K562 (cell line): ENCODE results near the gene MED17. TPM values are rescaled to one million over a fixed set of nuclear protein-coding genes. Genes with fewer than 3 reads are reported as not detected.

ENCODE experiments used
- ATAC-seq: fragments of 200-7000 bp; cut with Tn5 transposase; 3 replicates; pipeline ENCODE4 v1.9.1; 2020; ENCODE audit warnings: moderate library complexity
- BruUV-seq: library from RNA; stranded (reverse); fragments of 400-500 nt; replicated peaks from 2 replicates; lab custom pipeline; 2021; lab: Mats Ljungman, UMichigan
- CTCF ChIA-PET: fragments of 300-600 bp; formaldehyde crosslinking; extraction: SDS; loops from one replicate; lab custom pipeline; 2021; ENCODE audit warnings: low intra/inter-chr PET ratio; lab: Yijun Ruan, JAX
- POLR2A ChIA-PET: fragments of 300-600, 350-650 bp; sonication (Branson Sonifier 250); formaldehyde crosslinking; extraction: SDS; loops from one replicate; lab custom pipeline; 2021; ENCODE audit warnings: antibody characterized with exemption, inconsistent platforms; lab: Yijun Ruan, JAX
- DNase-seq, 4 experiments: peaks; one replicate each; pipeline versions ENCODE4 v3.0.0 to v3.0.0-alpha.2; 2011 to 2018; ENCODE audit warnings: low spot score in 3 of 4, mixed read lengths in 3 of 4; ENCODE audit errors: extremely low read depth in 1 of 4
- FAIRE-seq: peaks from 2 replicates; lab custom pipeline; 2011; peaks lifted over from hg19 to GRCh38; lab: Jason Lieb, UNC
- H2AFZ ChIP-seq: 2 replicates; pipeline ENCODE4 v1.6.0; 2011; ENCODE audit warnings: low read depth, low read length, control low read depth, inconsistent platforms
- H3K27ac ChIP-seq: fragments of 200-600 bp; 3 replicates; pipeline ENCODE4 v1.8.0; 2011; ENCODE audit warnings: low read depth, mild to moderate bottlenecking, control low read depth, inconsistent platforms, low read length, moderate library complexity, mixed read lengths; ENCODE audit errors: extremely low read depth
- H3K27me3 ChIP-seq, 2 experiments: fragments of 300-600 bp in 1 of 2; 2 replicates in 1 of 2; 3 replicates in 1 of 2; pipeline versions ENCODE4 v1.6.0 to v1.8.0; 2011; ENCODE audit warnings: inconsistent platforms in 2 of 2, low read length in 2 of 2, mild to moderate bottlenecking in 1 of 2, mixed read lengths in 1 of 2, moderate library complexity in 1 of 2; ENCODE audit not compliant: control insufficient read depth in 2 of 2, insufficient read depth in 2 of 2
- H3K36me3 ChIP-seq: fragments of 300-600 bp; 3 replicates; pipeline ENCODE4 v1.8.0; 2011; ENCODE audit warnings: mild to moderate bottlenecking, low read length, inconsistent platforms; ENCODE audit not compliant: control insufficient read depth, insufficient read depth
- H3K4me1 ChIP-seq, 2 experiments: fragments of 200-600 bp in 1 of 2; replicated peaks in 1 of 2; 2 replicates in 1 of 2; 3 replicates in 1 of 2; pipeline versions ENCODE4 v1.5.1 to v1.8.0; 2011; ENCODE audit warnings: inconsistent platforms in 2 of 2, low read length in 2 of 2, mild to moderate bottlenecking in 1 of 2, mixed read lengths in 1 of 2, moderate library complexity in 1 of 2; ENCODE audit not compliant: control insufficient read depth in 2 of 2, insufficient read depth in 2 of 2
- H3K4me2 ChIP-seq: 2 replicates; pipeline ENCODE4 v1.6.1; 2011; ENCODE audit warnings: low read length, control low read depth, inconsistent platforms, mixed read lengths; ENCODE audit not compliant: insufficient read depth
- H3K4me3 ChIP-seq: fragments of 200-600 bp; sonication (generic), shearing (Covaris generic); 2 replicates; pipeline ENCODE4 v1.5.1; 2016; ENCODE audit warnings: control low read depth, inconsistent platforms
- H3K79me2 ChIP-seq: fragments of 200-600 bp; 3 replicates; pipeline ENCODE4 v1.8.0; 2011; ENCODE audit warnings: low read length, inconsistent platforms; ENCODE audit not compliant: control insufficient read depth, insufficient read depth
- H3K9ac ChIP-seq, 2 experiments: 2 replicates each; pipeline versions ENCODE4 v1.6.0 to v1.6.1; 2011; ENCODE audit warnings: low read depth in 2 of 2, low read length in 2 of 2, control low read depth in 1 of 2, inconsistent platforms in 1 of 2, mild to moderate bottlenecking in 1 of 2, mixed read lengths in 1 of 2; ENCODE audit not compliant: insufficient read depth in 1 of 2
- H3K9me1 ChIP-seq: one replicate; pipeline ENCODE4 v1.6.0; 2011; ENCODE audit warnings: inconsistent platforms, mild to moderate bottlenecking, low read length, moderate library complexity; ENCODE audit not compliant: control insufficient read depth, insufficient read depth
- H3K9me3 ChIP-seq: replicated peaks from 2 replicates; pipeline ENCODE4 v1.5.1; 2011; ENCODE audit warnings: low read depth, low read length, inconsistent platforms; ENCODE audit not compliant: control insufficient read depth, insufficient read depth
- H4K20me1 ChIP-seq: replicated peaks from 2 replicates; pipeline ENCODE4 v1.6.1; 2011; ENCODE audit warnings: low read length, inconsistent platforms, mixed read lengths; ENCODE audit not compliant: control insufficient read depth, insufficient read depth
- ARID2 ChIP-seq: fragments of 450-650 bp; IDR thresholded peaks from 2 replicates; pipeline ENCODE4 v1.6.1; 2017; ENCODE audit warnings: antibody characterized with exemption, mild to moderate bottlenecking
- ATF1 ChIP-seq, 2 experiments: fragments of 450-650 bp in 1 of 2; IDR thresholded peaks; 2 replicates each; pipeline ENCODE4 v1.6.1; 2016; ENCODE audit warnings: missing compliant biosample characterization in 1 of 2, missing genetic modification characterization in 1 of 2
- BRD4 ChIP-seq: fragments of 200-600 bp; sonication (generic); IDR thresholded peaks from 2 replicates; pipeline ENCODE4 v1.6.1; 2017; ENCODE audit warnings: inconsistent platforms
- FOXM1 ChIP-seq, 2 experiments: fragments of 450-650 bp in 1 of 2; sonication (generic) in 1 of 2; formaldehyde crosslinking in 1 of 2; IDR thresholded peaks; 2 replicates each; pipeline versions ENCODE4 v1.6.1 to v1.9.0; 2017 to 2022; ENCODE audit warnings: low read depth in 2 of 2, mild to moderate bottlenecking in 2 of 2, missing genetic modification reagents in 1 of 2, moderate library complexity in 1 of 2
- PHF21A ChIP-seq: fragments of 450-650 bp; IDR thresholded peaks from 2 replicates; pipeline ENCODE4 v1.6.1; 2017; ENCODE audit warnings: low read depth, borderline replicate concordance
- RFX7 ChIP-seq: fragments of 250-450 bp; sonication (Bioruptor Pico); IDR thresholded peaks from 2 replicates; pipeline ENCODE4 v1.5.1; 2021; ENCODE audit warnings: mild to moderate bottlenecking
- SPI1 ChIP-seq: IDR thresholded peaks from 2 replicates; pipeline ENCODE4 v1.6.1; 2011; ENCODE audit warnings: low read depth, low read length, control low read depth, borderline replicate concordance
- SRSF1 ChIP-seq: fragments of 200-400 bp; formaldehyde crosslinking; IDR thresholded peaks from 2 replicates; pipeline ENCODE4 v1.6.1; 2017; ENCODE audit warnings: mild to moderate bottlenecking, low read depth, low read length, moderate library complexity
- ZNF12 ChIP-seq: sonication (generic); formaldehyde crosslinking; IDR thresholded peaks from 2 replicates; pipeline ENCODE4 v1.4.0; 2020; ENCODE audit warnings: mild to moderate bottlenecking, missing genetic modification reagents
- ZNF184 ChIP-seq: sonication (generic); formaldehyde crosslinking; IDR thresholded peaks from 2 replicates; pipeline ENCODE4 v1.5.0; 2020; ENCODE audit warnings: missing genetic modification reagents
- ZNF766 ChIP-seq: fragments of 200-800 bp; sonication (Bioruptor generic); conservative IDR thresholded peaks from 2 replicates; pipeline ENCODE4 v1.6.1; 2016; ENCODE audit warnings: missing genetic modification characterization, missing compliant biosample characterization
- WGBS: fragments of 100-300 bp; shearing (Covaris generic); methylation state at CpG from one replicate; pipeline ENCODE4 v1.1.6; 2016; ENCODE audit warnings: low coverage, mixed read lengths; ENCODE audit not compliant: insufficient coverage; ENCODE audit errors: missing lambda C conversion rate; 5-methylcytosine and 5-hydroxymethylcytosine counted together
- in situ Hi-C: fragments of 300-500 bp; cut with MboI; formaldehyde crosslinking; loops from 4 replicates; pipeline ENCODE4 v1.15.0; 2018; ENCODE audit warnings: inconsistent platforms, mixed read lengths
- intact Hi-C: fragments of 100-400 bp; cut with micrococcal nuclease; formaldehyde crosslinking; loops from 2 replicates; pipeline ENCODE4 v1.14.2; 2022
- polyA plus RNA-seq, 8 experiments: library from polyadenylated mRNA; depleted of rRNA in 4 of 8; stranded (reverse) in 5 of 8; unstranded in 3 of 8; fragments of >200 nt; fragmentation: Nextera tagmentation in 2 of 8; fragmentation: Illumina TruSeq in 1 of 8; extraction: Ambion mirVana in 2 of 8; extraction: Trizol in 1 of 8; gene quantifications; 2 replicates each; pipeline versions ENCODE4 v1.2.1 to v1.2.3, GENCODE V29; 2011 to 2014; ENCODE audit warnings: inconsistent platforms in 1 of 8, missing spikeins in 1 of 8
- total RNA-seq, 7 experiments: library from RNA; depleted of rRNA in 6 of 7; stranded (reverse); fragments of >200 nt in 6 of 7; fragmentation: Illumina TruSeq in 2 of 7; extraction: Trizol in 2 of 7; gene quantifications; 2 replicates each; pipeline versions ENCODE4 v1.2.1 to v1.2.3, GENCODE V29; 2011 to 2021; ENCODE audit warnings: low replicate concordance in 1 of 7
- TF ChIP-seq, protein P1 (sequence below): fragments of 450-650 bp; formaldehyde crosslinking; IDR thresholded peaks from 2 replicates; pipeline ENCODE4 v1.4.0; 2022; ENCODE audit warnings: missing genetic modification characterization

The MED17 gene
- total and polyA plus RNA-seq, 9 of the 15 experiments (the other 6 are each of a cell fraction or from before 2014, with no cell fraction given), result 6.7 to 34.7 (median 26.8) TPM

DNA sequence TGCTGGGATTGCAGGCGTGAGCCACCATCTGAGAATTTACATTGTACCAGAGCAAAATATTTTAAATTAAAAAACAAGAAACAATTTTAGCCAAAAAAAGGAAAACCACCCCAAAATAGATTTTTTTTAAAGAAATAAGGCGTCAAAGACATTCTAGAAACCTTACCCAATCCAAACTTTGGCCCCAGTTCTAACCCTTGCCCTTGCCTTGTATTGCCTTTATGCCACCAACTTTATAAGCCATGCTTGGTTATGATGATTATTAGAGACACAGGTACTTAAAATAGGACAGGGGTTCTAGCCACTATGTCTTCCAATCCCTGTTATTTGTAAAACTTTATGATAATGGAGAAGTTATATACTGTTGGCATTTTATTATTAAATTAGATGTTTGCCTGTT lies 30.8 kb upstream of the MED17 start (continued):
- no peak for TF ChIP-seq ZNF766
- TF ChIP-seq SRSF1, result no peak
- no peak for TF ChIP-seq SPI1
- no peak for TF ChIP-seq ZNF184
- TF ChIP-seq ZNF12, result no peak

DNA sequence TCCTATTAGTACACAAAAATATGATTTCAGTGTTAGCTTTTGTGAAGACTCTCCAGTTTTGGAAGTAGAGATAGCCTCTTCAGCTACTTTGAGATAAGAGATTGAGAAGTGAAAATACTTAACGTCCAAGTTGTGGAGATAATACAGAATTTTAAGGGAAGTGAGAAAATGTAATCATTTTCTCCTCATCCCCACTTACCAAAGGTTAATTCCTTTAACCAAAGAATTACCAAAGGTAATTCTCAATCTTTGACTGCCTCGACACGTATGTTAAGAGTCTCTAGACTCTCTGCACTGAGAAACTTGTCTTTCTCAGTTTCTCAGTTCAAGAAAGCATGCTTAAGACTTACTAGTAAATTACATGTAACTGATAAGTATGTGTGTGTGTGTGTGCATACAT lies 27.3 kb upstream of the MED17 start:
- no peaks in the 10 kb centered on the region for H3K79me2 ChIP-seq
- 47% methylated on average over 3 of the region's 3 CpGs for WGBS
- intact Hi-C loops, result no loop called here
- ChIA-PET CTCF (no interaction called here), POLR2A (interaction anchor here (0.7 to 2.3 kb wide), 5 partner anchors 11 to 29 kb away, joined by 3 to 18 read pairs (median 8); partner anchors contain the start of genes C11orf54, MED17 and TAF1D)
- TF ChIP-seq FOXM1 (IDR thresholded peaks at IDR 0.05; ENCODE audit: low read depth) (no peak), FOXM1 (CRISPR knock-in tag; IDR thresholded peaks at IDR 0.05; ENCODE audit: low read depth) (no peak), BRD4 (no peak), ATF1 (CRISPR knock-in tag; IDR thresholded peaks at IDR 0.05) (no peak), ATF1 (tag; IDR thresholded peaks at IDR 0.05) (no peak), RFX7 (CRISPR knock-in tag) (no peak), ARID2 (no peak), PHF21A (no peak)
- TF ChIP-seq, protein P1, sequence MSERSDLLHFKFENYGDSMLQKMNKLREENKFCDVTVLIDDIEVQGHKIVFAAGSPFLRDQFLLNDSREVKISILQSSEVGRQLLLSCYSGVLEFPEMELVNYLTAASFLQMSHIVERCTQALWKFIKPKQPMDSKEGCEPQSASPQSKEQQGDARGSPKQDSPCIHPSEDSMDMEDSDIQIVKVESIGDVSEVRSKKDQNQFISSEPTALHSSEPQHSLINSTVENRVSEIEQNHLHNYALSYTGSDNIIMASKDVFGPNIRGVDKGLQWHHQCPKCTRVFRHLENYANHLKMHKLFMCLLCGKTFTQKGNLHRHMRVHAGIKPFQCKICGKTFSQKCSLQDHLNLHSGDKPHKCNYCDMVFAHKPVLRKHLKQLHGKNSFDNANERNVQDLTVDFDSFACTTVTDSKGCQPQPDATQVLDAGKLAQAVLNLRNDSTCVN (CRISPR knock-in tag), result no peak
- H2AFZ ChIP-seq, result no peak overlapping the region
- no peak for ATAC-seq
- in situ Hi-C loops, result no loop called here
- peaks cover 28% of the 10 kb centered on the region; the same call in 2 of the 3 replicates for H3K36me3 ChIP-seq
- no peak overlapping the region for H3K9ac ChIP-seq
- no peak overlapping the region for H3K4me2 ChIP-seq
- H3K4me1 ChIP-seq, result peaks cover 6 to 9% of the 10 kb centered on the region in 2 experiments; a peak in 4 of 5 replicates
- H4K20me1 ChIP-seq, result no peaks in the 10 kb centered on the region
- H3K4me3 ChIP-seq, result no peak overlapping the region
- H3K27me3 ChIP-seq, result no peaks in the 10 kb centered on the region
- H3K27ac ChIP-seq, result no peak overlapping the region
- BruUV-seq, result no TSS peak
- no peaks in the 10 kb centered on the region for H3K9me3 ChIP-seq
- no peak for DNase-seq
- FAIRE-seq, result no peak
- no peaks in the 10 kb centered on the region for H3K9me1 ChIP-seq
